ENCODE results near the gene PGBD1. TPM values are rescaled to one million over a fixed set of nuclear protein-coding genes. Genes with fewer than 3 reads are reported as not detected.

The PGBD1 gene
- total and polyA plus RNA-seq, 2 experiments from 2014 or later: 7.5 to 10.5 TPM

- no peaks in the 10 kb centered on the region for H3K27me3 ChIP-seq (ENCODE audit: insufficient read depth)
- no peak overlapping the region for H3K4me3 Mint-ChIP-seq
- no peak for DNase-seq (ENCODE audit: low spot score)
- no peak overlapping the region for H3K4me2 ChIP-seq
- no peaks in the 10 kb centered on the region for H4K20me1 ChIP-seq (replicated peaks; ENCODE audit: insufficient read depth)
- H2AFZ ChIP-seq: no peak overlapping the region
- H3K27ac ChIP-seq (ENCODE audit: low read depth): no peak overlapping the region
- H3K27ac Mint-ChIP-seq: no peak overlapping the region
- H3K4me3 ChIP-seq: no peak overlapping the region
- peaks cover 9% of the 10 kb centered on the region for H3K4me1 ChIP-seq (ENCODE audit: insufficient read depth)
- H3K36me3 Mint-ChIP-seq (ENCODE audit: low read depth): no peaks in the 10 kb centered on the region
- H3K27me3 Mint-ChIP-seq (ENCODE audit: insufficient read depth, low read depth, poor library complexity): peaks cover 3% of the 10 kb centered on the region
- TF ChIP-seq CTCF (conservative IDR thresholded peaks at IDR 0.05; ENCODE audit: low read depth in 2 of 2): no peak
- no peaks in the 10 kb centered on the region for H3K36me3 ChIP-seq (ENCODE audit: insufficient read depth)
- H3K79me2 ChIP-seq (replicated peaks; ENCODE audit: insufficient read depth): no peaks in the 10 kb centered on the region
- H3F3A ChIP-seq (replicated peaks; ENCODE audit: low read depth): peaks cover 3% of the 10 kb centered on the region; the same call in 1 of the 2 replicates
- ATAC-seq: no peak
- no peaks in the 10 kb centered on the region for H3K4me1 Mint-ChIP-seq
- H3K9me3 Mint-ChIP-seq: no peaks in the 10 kb centered on the region
- H3K9me2 ChIP-seq (ENCODE audit: insufficient read depth): no peaks in the 10 kb centered on the region
Observed at GRCh38 chr6:28340310-28341095, 59.1 kb downstream of the PGBD1 start.

GRCh38 chr6:28343898-28344677 is 62.7 kb downstream of the PGBD1 start:
- no peak for DNase-seq (ENCODE audit: low spot score)
- Mint-ChIP-seq H3K27me3 (ENCODE audit: insufficient read depth, low read depth, poor library complexity) (peaks cover 5% of the 10 kb centered on the region), H3K27ac (no peak overlapping the region), H3K9me3 (no peaks in the 10 kb centered on the region), H3K36me3 (ENCODE audit: low read depth) (no peaks in the 10 kb centered on the region), H3K4me1 (peaks cover 4% of the 10 kb centered on the region; the same call in 1 of the 3 replicates), H3K4me3 (no peak overlapping the region)
- no peak overlapping the region for H3K4me3 ChIP-seq
- H3F3A ChIP-seq (replicated peaks; ENCODE audit: low read depth): no peaks in the 10 kb centered on the region
- H3K27ac ChIP-seq (ENCODE audit: low read depth): no peak overlapping the region
- H3K79me2 ChIP-seq (replicated peaks; ENCODE audit: insufficient read depth): no peaks in the 10 kb centered on the region
- no peaks in the 10 kb centered on the region for H3K9me2 ChIP-seq (ENCODE audit: insufficient read depth)
- no peaks in the 10 kb centered on the region for H3K4me1 ChIP-seq (ENCODE audit: insufficient read depth)
- H3K27me3 ChIP-seq (ENCODE audit: insufficient read depth): no peaks in the 10 kb centered on the region
- no peak overlapping the region for H2AFZ ChIP-seq
- H3K36me3 ChIP-seq (ENCODE audit: insufficient read depth): no peaks in the 10 kb centered on the region
- H4K20me1 ChIP-seq (replicated peaks; ENCODE audit: insufficient read depth): no peaks in the 10 kb centered on the region
- no peak overlapping the region for H3K4me2 ChIP-seq
- ATAC-seq: no peak
- TF ChIP-seq CREB1 (CRISPR knock-in tag; IDR thresholded peaks at IDR 0.05; ENCODE audit: low read depth): no peak
- no peak for TF ChIP-seq POLR2AphosphoS5 (IDR thresholded peaks at IDR 0.05; ENCODE audit: low read depth)
- no peak for TF ChIP-seq ETS1 (IDR thresholded peaks at IDR 0.05)
- TF ChIP-seq STAT1 (IDR thresholded peaks at IDR 0.05; ENCODE audit: unreplicated experiment): no peak
- no peak for TF ChIP-seq ZNF462 (CRISPR knock-in tag; IDR thresholded peaks at IDR 0.05)
- TF ChIP-seq EZH2phosphoT487 (IDR thresholded peaks at IDR 0.05; ENCODE audit: unreplicated experiment): no peak
- TF ChIP-seq EZH2 (IDR thresholded peaks at IDR 0.05; ENCODE audit: low read depth, unreplicated experiment): no peak
- no peak for TF ChIP-seq NANOG (IDR thresholded peaks at IDR 0.05; ENCODE audit: borderline replicate concordance)

All from GM23338 (cell line).